Measurements from ENCODE around the gene CEACAM21. TPM values are rescaled to one million over a fixed set of nuclear protein-coding genes. Genes with fewer than 3 reads are reported as not detected.

CEACAM21 gene
- total RNA-seq, 6 donors from 2014 or later, result 2.3 to 22.4 (median 16.3) TPM

DNA sequence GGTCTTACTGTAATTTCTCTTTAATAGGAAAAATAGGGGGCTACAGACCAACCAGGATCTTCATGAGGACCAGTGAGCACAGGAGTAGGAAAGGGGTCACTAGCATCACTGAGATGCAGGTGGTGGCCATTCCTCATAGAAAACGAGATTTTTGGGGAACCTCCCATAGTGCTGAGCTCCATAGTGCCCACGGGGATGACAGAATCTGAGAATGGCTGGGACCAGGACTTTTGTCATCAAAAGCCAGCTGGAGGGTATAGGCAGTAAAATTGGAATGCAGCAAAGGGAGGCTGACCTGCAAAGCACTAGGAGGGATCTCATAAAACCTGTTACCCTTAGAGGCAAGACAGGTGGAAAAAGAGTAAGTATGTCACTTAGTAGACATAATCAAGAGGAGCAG is 28.4 kb upstream of the CEACAM21 start:
- no peak for TF ChIP-seq POLR2AphosphoS5 (IDR thresholded peaks at IDR 0.05)
- no peak for TF ChIP-seq EP300 (IDR thresholded peaks at IDR 0.05)
- ATAC-seq (ENCODE audit: low FRiP score in 2 of 2), result no peak
- 60 to 68% methylated on average over 2 of the region's 2 CpGs for WGBS, 2 donors

DNA sequence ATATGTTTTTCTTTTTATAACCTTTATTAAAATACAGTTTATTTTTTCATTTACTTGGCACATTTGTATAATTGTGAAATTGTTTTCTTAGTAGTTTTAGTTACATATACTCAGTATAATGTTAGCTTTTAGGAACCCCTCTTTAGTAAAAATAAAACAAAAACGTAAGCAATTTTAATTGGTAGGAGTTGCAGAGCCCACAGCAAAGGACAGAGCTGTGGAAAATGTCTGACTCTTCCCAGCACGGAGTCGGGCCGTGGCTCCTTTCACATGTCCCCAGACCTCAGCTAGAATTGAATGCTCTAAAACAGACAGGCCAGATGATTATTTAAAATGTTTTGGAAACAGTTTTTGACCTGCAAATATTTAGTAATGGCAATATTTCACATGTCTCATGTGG is 27.9 kb upstream of the CEACAM21 start:
- WGBS, 2 donors, result 77 to 79% methylated on average over 4 of the region's 4 CpGs
- ATAC-seq (ENCODE audit: low FRiP score in 2 of 2), result no peak
- peaks cover 24 to 34% (median 28%) of the 10 kb centered on the region in 4 donors for H3K4me1 ChIP-seq
- no peaks in the 10 kb centered on the region for H3K36me3 ChIP-seq
- H3K4me3 ChIP-seq, result no peak overlapping the region
- peak overlapping the region in 2 of 4 donors; percentile 47 to 79 for H3K27ac ChIP-seq
- no peak for DNase-seq
- no peak for TF ChIP-seq POLR2A (IDR thresholded peaks at IDR 0.05)
- no peak for TF ChIP-seq CTCF (IDR thresholded peaks at IDR 0.05)
- TF ChIP-seq EP300 (IDR thresholded peaks at IDR 0.05), result no peak
- no peak for TF ChIP-seq POLR2AphosphoS5 (IDR thresholded peaks at IDR 0.05)
- no peaks in the 10 kb centered on the region for H3K27me3 ChIP-seq
- no peaks in the 10 kb centered on the region for H3K9me3 ChIP-seq

More for the DNA sequence above, 28.4 kb upstream of the CEACAM21 start:
- H3K4me3 ChIP-seq, result no peak overlapping the region
- H3K9me3 ChIP-seq, result no peaks in the 10 kb centered on the region
- DNase-seq, result no peak
- no peaks in the 10 kb centered on the region for H3K36me3 ChIP-seq
- H3K4me1 ChIP-seq, result peaks cover 23 to 34% (median 28%) of the 10 kb centered on the region in 4 donors
- H3K27me3 ChIP-seq, result no peaks in the 10 kb centered on the region
- peak overlapping the region in 1 of 4 donors; percentile 79 for H3K27ac ChIP-seq

DNA sequence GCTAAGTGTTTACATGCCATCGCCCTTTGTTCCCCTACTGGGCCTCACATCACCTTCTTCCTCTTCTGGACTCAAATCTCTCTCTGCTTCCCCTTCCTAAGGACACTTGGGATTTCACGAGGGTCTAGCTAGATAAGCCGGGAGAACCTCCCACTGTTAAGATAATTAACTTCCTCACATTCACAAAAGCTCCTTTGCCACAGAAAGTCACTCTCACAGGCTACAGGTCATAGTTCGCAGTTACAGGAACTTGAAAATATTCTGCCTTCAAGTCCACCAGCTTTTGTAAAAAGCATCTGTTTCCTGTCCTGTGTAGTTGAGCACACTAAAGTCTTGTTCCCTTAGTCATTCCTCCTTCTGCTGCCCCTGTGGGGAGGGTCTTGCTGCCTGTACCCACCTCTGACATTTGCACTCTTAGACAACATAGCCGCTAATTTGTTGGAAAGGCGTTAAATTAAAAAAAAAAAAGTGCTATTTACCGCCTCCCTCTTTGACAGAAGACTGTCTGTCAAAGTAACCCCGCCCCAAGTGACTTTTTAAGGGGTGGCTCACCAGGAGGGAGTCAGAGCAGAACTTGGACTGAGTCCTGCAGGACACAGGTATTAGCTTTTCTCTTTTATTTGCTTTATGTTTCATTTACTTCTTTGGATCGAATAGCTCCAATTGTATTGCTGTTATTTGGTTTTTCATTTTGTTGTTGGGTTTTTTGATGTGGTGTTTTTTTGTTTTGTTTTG is 26.8 kb upstream of the CEACAM21 start:
- H3K4me3 ChIP-seq, result peak overlapping the region in 3 of 4 donors; percentile 12 to 38 (median 36)
- H3K27ac ChIP-seq, result peak overlapping the region; percentile 47 to 79 (median 76)
- no peak for TF ChIP-seq EP300 (IDR thresholded peaks at IDR 0.05)
- no peak for TF ChIP-seq CTCF (IDR thresholded peaks at IDR 0.05)
- peak in 1 of 4 donors; percentile 65 for TF ChIP-seq POLR2A (IDR thresholded peaks at IDR 0.05)
- TF ChIP-seq POLR2AphosphoS5 (IDR thresholded peaks at IDR 0.05), result peak in 1 of 2 donors; percentile 16
- no peak for DNase-seq
- no peaks in the 10 kb centered on the region for H3K36me3 ChIP-seq
- WGBS, 2 donors, result 29 to 33% methylated on average over 9 of the region's 9 CpGs
- H3K9me3 ChIP-seq, result peaks cover 0 to 8% (median 0%) of the 10 kb centered on the region in 4 donors
- no peaks in the 10 kb centered on the region for H3K27me3 ChIP-seq
- ATAC-seq (ENCODE audit: low FRiP score in 2 of 2), result peak in 1 of 2 donors; percentile 48
- peaks cover 24 to 34% (median 29%) of the 10 kb centered on the region in 4 donors for H3K4me1 ChIP-seq

GRCh38 chr19:41549884-41550283 is 26.1 kb upstream of the CEACAM21 start:
- peak overlapping the region; percentile 47 to 79 (median 76) for H3K27ac ChIP-seq
- DNase-seq, result no peak
- TF ChIP-seq CTCF (IDR thresholded peaks at IDR 0.05), result no peak
- no peak for TF ChIP-seq POLR2AphosphoS5 (IDR thresholded peaks at IDR 0.05)
- TF ChIP-seq EP300 (IDR thresholded peaks at IDR 0.05), result no peak
- TF ChIP-seq POLR2A (IDR thresholded peaks at IDR 0.05), result no peak
- peaks cover 0 to 8% (median 0%) of the 10 kb centered on the region in 4 donors for H3K9me3 ChIP-seq
- H3K4me3 ChIP-seq, result peak overlapping the region in 3 of 4 donors; percentile 12 to 38 (median 36)
- no peaks in the 10 kb centered on the region for H3K27me3 ChIP-seq
- 57 to 62% methylated on average over 5 of the region's 5 CpGs for WGBS, 2 donors
- ATAC-seq (ENCODE audit: low FRiP score in 2 of 2), result no peak
- no peaks in the 10 kb centered on the region for H3K36me3 ChIP-seq
- H3K4me1 ChIP-seq, result peaks cover 24 to 38% (median 31%) of the 10 kb centered on the region in 4 donors

- Histone ChIP-seq H3K9me3 (peaks cover 0 to 8% (median 0%) of the 10 kb centered on the region in 4 donors), H3K4me3 (peak overlapping the region in 2 of 4 donors; percentile 10 to 38), H3K27ac (peak overlapping the region in 2 of 4 donors; percentile 54 to 66), H3K4me1 (peaks cover 16 to 28% (median 24%) of the 10 kb centered on the region in 4 donors), H3K27me3 (no peaks in the 10 kb centered on the region), H3K36me3 (no peaks in the 10 kb centered on the region)
- 74 to 89% methylated on average over 8 to 9 of the region's 9 CpGs for WGBS, 2 donors
- TF ChIP-seq EP300 (IDR thresholded peaks at IDR 0.05) (no peak), POLR2AphosphoS5 (IDR thresholded peaks at IDR 0.05) (no peak), CTCF (IDR thresholded peaks at IDR 0.05) (no peak)
- ATAC-seq (ENCODE audit: low FRiP score in 2 of 2), result no peak
- no peak for DNase-seq
Observed at GRCh38 chr19:41551212-41551610, 24.8 kb upstream of the CEACAM21 start.
